Activated T-helper 1 cell treated with anti-CD3 and anti-CD28 coated beads, Interleukin-12 subunit alpha, Interleukin-12 subunit beta, Interleukin-2, Interleukin-4 antibody, amounts not matched to agents 30 ng/mL and 10 ng/mL and 1 ng/mL, durations not matched to agents 14 hours and 24 hours and 36 hours (primary cell): ENCODE results near the gene PLXNA3. TPM values are rescaled to one million over a fixed set of nuclear protein-coding genes. Genes with fewer than 3 reads are reported as not detected.

Experiments used
- DNase-seq: peaks from one replicate; pipeline ENCODE4 v3.0.0; 2021; ENCODE audit warnings: low spot score
- H3K27ac Mint-ChIP-seq: one replicate; pipeline ENCODE4 v1.8.0; 2021; ENCODE audit warnings: mild to moderate bottlenecking, mixed read lengths
- H3K27me3 Mint-ChIP-seq: one replicate; pipeline ENCODE4 v1.8.0; 2022; ENCODE audit warnings: mild to moderate bottlenecking, moderate library complexity, mixed read lengths; ENCODE audit not compliant: insufficient read depth
- H3K36me3 Mint-ChIP-seq: one replicate; pipeline ENCODE4 v1.8.0; 2021; ENCODE audit warnings: low read depth, mixed read lengths
- H3K4me1 Mint-ChIP-seq: one replicate; pipeline ENCODE4 v1.8.0; 2021; ENCODE audit warnings: low read depth, mixed read lengths
- H3K4me3 Mint-ChIP-seq: one replicate; pipeline ENCODE4 v1.8.0; 2021; ENCODE audit warnings: mild to moderate bottlenecking, moderate library complexity, mixed read lengths
- H3K9me3 Mint-ChIP-seq: one replicate; pipeline ENCODE4 v1.8.0; 2021; ENCODE audit warnings: mixed read lengths
- intact Hi-C: fragments of 100-400 bp; cut with micrococcal nuclease; formaldehyde crosslinking; loops from one replicate; pipeline ENCODE4 v1.15.1; 2024
- total RNA-seq: library from RNA; stranded (reverse); gene quantifications from 2 replicates; pipeline ENCODE4 v1.2.3, GENCODE V29; 2022

PLXNA3 gene
- total RNA-seq, 1 donor from 2014 or later: 45.4 TPM

DNA sequence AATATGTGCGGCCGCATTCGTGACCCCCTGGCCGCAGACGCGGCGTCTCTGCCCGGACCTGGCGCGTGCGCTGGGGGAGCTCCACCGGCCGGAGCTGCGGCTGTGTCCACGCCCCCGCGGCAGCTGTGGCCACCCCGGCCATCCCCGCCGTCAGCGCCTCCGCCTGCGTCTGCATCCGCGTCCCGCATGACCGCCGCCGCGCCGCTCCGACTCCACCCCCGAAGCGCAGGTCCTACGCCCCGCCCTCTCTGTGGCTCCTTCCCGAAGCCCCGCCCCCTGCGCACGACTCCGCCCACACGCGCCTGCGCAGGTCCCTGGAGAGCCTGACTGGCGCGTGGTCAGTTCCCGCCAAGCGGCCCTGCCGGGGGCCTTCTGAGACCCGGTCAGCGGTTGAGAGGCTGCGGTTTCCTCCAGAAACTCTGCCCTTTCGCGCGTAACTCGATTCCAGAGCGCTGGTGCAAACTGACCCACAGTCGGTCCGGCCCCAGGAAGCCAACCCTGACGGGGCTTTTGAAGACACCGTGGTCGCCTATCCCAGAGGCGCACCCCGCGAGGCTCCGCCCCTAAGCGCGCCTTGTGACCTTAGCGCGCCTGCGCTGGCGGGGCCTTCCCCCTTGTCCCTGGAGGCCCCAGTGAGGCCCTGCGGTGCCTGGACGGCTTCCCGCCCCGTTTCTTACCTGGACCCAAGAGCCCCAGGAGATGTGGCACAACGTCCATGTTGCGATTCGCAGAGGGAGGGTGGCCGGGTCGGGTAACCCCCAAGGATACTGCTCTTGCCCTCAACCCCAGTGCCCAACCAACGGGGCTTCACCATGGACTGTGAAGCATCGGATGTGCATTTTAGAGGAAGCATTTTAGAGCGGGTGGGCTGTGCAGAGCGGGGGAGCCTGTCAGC lies 20.9 kb downstream of the PLXNA3 start, which contains the start of gene LAGE3:
LAGE3 (minus strand) TSS at position 554 of the 895 bp plus-strand sequence; CDS start at position 188, 366 bp downstream.
- Mint-ChIP-seq H3K36me3 (peaks cover 10% of the 10 kb centered on the region), H3K27ac (peak within 1 kb of the TSS; percentile 91), H3K27me3 (no peaks in the 10 kb centered on the region), H3K4me3 (peak within 1 kb of the TSS; percentile 88), H3K9me3 (no peaks in the 10 kb centered on the region), H3K4me1 (peaks cover 23% of the 10 kb centered on the region)
- peak; percentile 93 for DNase-seq
- intact Hi-C loops: loop anchor here (1.0 to 5.0 kb wide), 9 partner anchors 11 to 552 kb away; partner anchors contain the start of genes ARHGAP4, FAM3A, FAM50A and G6PD

DNA sequence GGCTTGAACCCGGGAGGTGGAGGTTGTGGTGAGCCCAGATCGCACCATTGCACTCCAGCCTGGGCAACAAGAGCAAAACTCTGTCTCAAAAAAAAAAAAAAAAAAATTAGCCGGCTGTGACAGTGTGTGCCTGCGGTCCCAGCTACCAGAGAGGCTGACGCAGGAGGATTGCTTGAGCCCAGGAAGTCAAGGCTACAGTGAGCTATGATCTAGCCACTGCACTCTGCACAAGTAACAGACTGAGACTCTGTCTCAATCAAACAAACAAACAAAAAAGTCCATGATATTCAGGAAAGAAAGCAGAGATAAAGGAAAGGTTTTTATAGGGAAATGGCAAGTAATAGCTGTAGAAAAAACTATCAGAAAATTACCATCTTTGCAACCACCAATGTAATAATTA lies 23.1 kb downstream of the PLXNA3 start:
- Mint-ChIP-seq H3K27ac (no peak overlapping the region), H3K4me3 (no peak overlapping the region), H3K36me3 (peaks cover 6% of the 10 kb centered on the region), H3K4me1 (peaks cover 17% of the 10 kb centered on the region), H3K27me3 (no peaks in the 10 kb centered on the region), H3K9me3 (no peaks in the 10 kb centered on the region)
- intact Hi-C loops: no loop called here
- DNase-seq: no peak

DNA sequence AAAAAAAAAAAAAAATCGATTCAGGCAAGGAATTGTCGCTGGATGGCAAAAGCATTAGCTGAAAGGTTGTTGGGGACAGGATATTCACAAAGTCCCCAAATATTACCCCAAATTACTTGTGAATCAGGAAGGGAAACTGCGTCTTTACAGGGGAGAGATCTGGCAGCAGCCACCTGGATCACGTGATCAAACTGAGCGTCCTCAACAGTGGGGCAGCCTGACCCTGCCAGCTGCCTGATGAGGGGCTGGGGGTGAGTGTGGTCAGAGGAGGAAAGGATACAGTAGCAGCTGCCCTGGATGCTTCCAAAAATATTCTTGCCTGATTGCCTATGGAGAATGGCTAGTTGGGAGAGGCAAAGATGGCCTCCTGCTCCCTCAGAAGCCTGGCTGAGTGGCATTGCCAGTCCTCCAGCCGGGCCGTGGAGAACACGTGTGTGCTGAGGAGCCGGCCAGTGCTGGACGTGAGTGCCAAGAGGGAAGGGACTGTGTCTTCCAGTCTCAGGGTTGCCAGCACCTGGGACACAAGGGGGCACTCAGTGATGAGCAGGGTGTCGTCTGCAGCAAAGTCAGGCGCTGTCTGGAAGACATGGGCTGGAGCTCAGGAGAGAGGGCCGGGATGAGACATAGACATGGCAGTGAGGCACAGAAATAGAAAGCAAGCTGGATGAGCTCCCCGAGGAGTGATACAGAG lies 24.0 kb downstream of the PLXNA3 start:
- Mint-ChIP-seq H3K9me3 (no peaks in the 10 kb centered on the region), H3K27ac (peak overlapping the region; percentile 72), H3K27me3 (no peaks in the 10 kb centered on the region), H3K36me3 (peaks cover 6% of the 10 kb centered on the region), H3K4me1 (peaks cover 17% of the 10 kb centered on the region), H3K4me3 (peak overlapping the region; percentile 45)
- intact Hi-C loops: no loop called here
- DNase-seq: no peak

DNA sequence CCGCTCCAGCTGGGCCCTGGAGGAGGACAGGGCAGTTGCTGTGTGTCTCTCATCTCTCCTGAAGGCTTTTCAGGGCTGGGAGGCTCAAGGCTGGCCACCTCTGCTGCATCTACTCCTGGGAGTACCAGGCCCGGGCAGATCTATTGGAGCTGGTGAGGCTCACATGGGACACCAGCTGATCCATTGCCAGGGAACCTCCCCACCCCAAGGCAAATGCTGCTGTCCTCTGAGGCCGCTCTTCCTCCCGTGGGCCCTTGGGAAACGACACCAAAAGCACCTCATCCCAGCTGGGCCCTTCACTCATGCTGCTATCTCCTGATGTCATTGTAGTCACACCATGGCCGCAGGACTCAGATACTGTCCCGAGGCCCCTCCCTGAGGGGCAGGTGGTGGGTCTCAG lies 24.7 kb downstream of the PLXNA3 start:
- DNase-seq: no peak
- Mint-ChIP-seq H3K4me3 (no peak overlapping the region), H3K36me3 (peaks cover 7% of the 10 kb centered on the region), H3K27ac (no peak overlapping the region), H3K9me3 (no peaks in the 10 kb centered on the region), H3K27me3 (no peaks in the 10 kb centered on the region), H3K4me1 (peaks cover 11% of the 10 kb centered on the region)
- intact Hi-C loops: no loop called here

DNA sequence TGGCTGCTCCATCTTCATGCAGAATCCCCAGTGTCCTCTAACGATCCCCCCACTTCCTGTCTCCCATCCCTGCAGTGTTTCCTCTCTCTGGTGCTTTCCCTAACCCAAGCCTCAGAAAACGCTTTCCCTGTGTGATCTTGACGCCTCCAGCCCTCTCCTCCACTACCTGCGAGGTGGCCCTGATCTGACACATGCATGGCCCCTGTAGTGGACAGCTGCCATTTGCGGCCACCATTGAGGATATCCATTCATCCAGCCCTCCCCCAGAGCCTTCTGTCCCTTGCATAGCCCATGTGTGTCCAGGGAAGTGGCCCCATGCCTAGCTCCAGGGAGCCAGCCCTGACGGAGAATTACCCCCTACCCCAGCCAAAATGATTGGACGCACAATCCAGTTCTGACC lies 25.2 kb downstream of the PLXNA3 start:
- no peak for DNase-seq
- Mint-ChIP-seq H3K4me1 (peaks cover 11% of the 10 kb centered on the region), H3K27me3 (no peaks in the 10 kb centered on the region), H3K9me3 (no peaks in the 10 kb centered on the region), H3K4me3 (peak overlapping the region; percentile 7), H3K27ac (no peak overlapping the region), H3K36me3 (peaks cover 11% of the 10 kb centered on the region)
- intact Hi-C loops: no loop called here

DNA sequence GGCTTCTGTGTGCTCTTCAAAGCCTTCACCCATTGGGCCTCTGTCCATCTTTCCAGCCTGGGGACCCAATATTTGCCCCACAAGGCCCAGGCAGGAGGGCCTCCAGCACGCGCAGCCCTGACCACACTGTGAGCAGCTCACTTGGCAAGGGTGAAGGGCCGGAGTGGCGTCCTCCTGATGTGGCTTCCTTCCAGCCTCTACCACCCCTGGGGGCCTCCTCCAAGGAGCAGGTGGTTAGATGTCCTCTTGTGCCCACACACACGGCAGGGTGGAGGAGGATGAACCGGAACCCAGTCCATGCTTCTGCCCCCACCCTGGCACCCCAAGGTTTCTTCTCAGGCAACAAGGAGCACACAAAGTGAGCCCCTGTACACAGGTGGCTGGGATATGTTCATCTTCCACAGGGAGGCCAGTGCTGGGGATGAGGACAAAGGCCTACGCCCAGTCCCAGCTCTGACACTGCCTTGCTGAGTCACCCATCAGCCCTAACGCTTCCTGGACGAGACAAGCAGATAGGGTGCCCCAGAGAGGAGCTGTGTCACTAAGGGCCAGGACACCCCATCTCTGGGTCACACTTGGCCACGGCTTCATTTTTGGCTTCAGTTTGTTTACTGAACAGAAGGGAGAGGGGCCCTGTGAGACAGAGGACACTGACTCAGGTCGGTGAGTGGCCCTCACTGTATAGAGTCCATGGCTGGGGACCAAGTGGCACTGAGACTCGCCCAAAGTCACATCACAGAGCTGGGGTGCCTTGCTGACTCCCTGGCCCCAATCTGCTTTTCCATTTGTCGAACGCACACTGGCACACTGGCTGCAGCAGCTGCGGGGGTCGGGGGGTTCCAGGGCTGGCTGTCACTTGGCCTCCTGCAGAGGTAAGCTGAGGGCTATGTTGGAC lies 26.4 kb downstream of the PLXNA3 start:
- Mint-ChIP-seq H3K27ac (no peak overlapping the region), H3K27me3 (no peaks in the 10 kb centered on the region), H3K4me1 (peaks cover 13% of the 10 kb centered on the region), H3K9me3 (no peaks in the 10 kb centered on the region), H3K4me3 (peak overlapping the region; percentile 74), H3K36me3 (peaks cover 11% of the 10 kb centered on the region)
- DNase-seq: no peak
- intact Hi-C loops: no loop called here

DNA sequence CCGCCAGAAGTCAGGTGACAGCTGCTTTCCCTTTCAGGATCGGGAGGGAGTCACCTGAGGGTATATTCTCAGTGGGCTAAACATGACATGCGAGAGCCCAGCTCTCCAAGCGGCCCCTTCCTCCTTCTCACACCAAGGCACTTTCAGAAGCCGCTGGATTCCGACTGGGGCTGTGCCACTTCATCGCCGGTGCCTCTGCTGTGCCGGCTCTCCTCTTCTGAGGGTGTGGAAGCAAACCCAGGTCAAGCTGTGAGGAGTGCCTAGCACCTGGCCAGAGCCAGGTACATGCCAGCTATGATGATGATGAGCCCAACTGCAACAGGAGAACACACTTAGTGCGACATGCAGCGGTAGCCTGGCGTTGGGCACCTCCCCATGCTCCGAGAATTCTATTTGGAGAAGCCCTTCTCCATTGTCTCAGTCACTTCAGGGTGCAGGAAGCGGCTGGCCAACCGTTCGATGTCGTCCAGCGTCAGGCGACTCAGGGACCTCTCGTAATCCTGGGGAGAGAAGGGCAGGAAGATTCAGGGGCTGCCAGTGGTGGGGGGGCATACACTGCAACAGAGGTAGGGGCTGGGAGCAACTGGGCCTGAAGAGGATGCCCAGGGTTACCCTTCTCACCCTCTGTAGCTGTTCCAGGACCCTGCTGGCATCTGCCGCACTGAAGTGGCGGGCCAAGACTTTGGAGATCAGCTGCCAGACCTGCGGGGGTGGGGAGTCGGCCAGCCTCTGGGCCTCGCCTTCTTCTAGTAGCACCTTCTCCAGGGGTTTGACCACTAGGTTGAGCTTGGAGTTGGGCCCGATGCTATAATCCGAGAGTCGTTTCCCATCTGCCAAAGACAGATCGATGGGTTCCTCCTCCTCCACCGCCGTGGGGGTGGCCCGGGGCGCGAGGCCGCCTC lies 27.3 kb downstream of the PLXNA3 start:
- intact Hi-C loops: no loop called here
- Mint-ChIP-seq H3K9me3 (no peaks in the 10 kb centered on the region), H3K4me1 (peaks cover 14% of the 10 kb centered on the region), H3K27ac (peak overlapping the region; percentile 44), H3K36me3 (peaks cover 11% of the 10 kb centered on the region), H3K27me3 (no peaks in the 10 kb centered on the region), H3K4me3 (peak overlapping the region; percentile 74)
- DNase-seq: no peak

DNA sequence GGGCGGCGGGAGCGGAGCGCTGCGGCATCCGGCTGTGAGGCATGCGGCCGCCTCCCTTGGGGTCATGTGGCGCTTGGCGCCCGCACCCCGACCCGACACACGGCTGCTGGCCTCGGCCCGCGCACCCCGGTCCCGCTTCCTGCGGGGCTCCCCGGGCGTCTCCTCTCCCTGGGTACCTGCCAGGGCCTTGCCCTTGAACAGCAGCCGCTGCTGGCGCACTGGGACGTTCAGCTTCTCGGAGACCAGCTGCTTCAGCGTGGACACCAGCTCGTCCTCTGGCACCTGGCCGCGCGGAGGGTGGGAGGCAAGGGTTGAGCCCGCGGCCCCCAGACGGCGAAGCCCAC lies 27.9 kb downstream of the PLXNA3 start:
- intact Hi-C loops: no loop called here

DNA sequence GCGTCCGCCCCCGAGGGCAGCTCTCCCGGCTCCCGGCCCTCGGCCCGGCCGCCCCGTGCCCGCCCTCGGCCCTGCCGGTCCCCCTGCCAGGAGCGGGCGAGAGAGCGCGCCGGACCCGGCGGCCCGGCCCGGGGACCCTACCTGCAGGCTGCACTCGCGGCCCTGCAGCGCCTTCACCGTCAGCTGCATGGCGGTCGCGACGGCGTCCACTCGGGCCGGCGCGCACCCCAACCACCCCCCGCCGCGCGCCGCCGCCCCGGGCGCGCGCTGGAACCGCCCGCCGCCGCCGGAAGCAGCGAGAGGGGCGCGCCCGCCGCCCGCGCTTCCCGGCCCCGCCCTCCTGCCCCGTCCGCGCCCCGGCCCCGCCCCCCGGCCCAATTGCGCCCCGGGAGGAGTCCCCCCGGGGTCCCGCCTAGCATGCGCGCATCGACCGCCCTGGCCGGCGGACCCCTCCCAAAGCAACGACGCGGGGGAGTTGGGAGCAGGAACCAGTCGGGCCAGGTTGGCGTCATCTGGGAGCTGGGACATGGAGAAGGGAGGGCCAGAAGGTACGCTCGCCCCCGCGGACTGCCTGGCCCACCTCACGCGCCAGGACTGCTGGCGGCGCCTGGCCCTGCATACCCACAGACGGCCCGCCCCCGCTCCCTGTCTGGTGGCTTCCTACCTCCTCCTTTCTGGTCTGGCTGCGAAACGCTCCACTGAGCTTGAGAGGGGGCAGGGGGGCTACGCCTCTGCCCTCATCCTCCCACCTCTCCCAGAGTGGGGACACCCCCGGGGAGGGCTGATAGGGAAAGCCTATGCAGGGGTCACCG lies 28.5 kb downstream of the PLXNA3 start, which contains the start of gene UBL4A:
UBL4A (minus strand) TSS at position 220 of the 812 bp plus-strand sequence; CDS start at position 189, 31 bp downstream.
- Mint-ChIP-seq H3K27me3 (no peaks in the 10 kb centered on the region), H3K4me3 (peak within 1 kb of the TSS; percentile 85), H3K27ac (peak within 1 kb of the TSS; percentile 68), H3K9me3 (no peaks in the 10 kb centered on the region), H3K36me3 (peaks cover 11% of the 10 kb centered on the region), H3K4me1 (peaks cover 14% of the 10 kb centered on the region)
- intact Hi-C loops: no loop called here
- DNase-seq: peak; percentile 46

More for the DNA sequence above, 27.9 kb downstream of the PLXNA3 start:
- H3K4me1 Mint-ChIP-seq: peaks cover 14% of the 10 kb centered on the region
- no peak overlapping the region for H3K4me3 Mint-ChIP-seq
- peak; percentile 28 for DNase-seq
- no peaks in the 10 kb centered on the region for H3K9me3 Mint-ChIP-seq
- no peak overlapping the region for H3K27ac Mint-ChIP-seq
- peaks cover 11% of the 10 kb centered on the region for H3K36me3 Mint-ChIP-seq
- H3K27me3 Mint-ChIP-seq: no peaks in the 10 kb centered on the region

DNA sequence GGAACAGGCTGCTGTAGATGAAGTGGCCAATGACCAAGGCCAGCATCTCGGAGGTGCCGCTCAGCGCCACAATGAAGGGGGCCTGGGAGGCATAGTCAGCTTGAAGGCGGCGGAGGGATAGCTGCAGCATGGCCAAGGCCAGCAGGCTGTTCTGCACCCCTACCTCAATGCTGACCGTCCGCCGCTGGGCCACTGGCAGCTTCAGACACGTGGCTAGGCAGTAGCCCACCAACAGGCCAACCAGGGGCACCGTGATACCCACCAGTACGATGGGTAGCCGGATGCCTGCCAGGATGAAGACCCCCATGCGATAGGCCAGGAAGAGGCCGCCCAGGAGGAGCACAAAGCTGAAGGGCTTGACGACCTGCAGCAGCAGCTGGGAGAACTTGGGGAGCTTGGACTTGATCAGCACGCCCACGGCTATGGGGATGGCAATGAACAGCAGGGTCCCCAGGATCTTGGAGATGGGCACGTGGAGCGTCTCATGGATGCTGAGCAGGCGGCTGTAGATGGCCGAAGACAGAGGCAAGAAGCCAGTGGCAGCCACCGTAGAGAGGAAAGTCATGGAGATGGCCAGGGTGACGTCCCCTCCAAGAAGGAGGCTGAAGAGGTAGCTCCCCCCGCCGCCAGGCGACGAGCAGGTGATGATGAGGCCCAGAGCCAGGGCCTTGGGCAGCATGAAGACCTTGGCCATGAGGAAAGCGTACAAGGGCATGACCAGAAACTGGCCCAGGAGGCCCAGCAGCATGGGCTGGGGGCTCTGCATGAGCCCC lies 29.6 kb downstream of the PLXNA3 start:
- H3K36me3 Mint-ChIP-seq: peaks cover 11% of the 10 kb centered on the region
- H3K4me1 Mint-ChIP-seq: peaks cover 14% of the 10 kb centered on the region
- H3K27me3 Mint-ChIP-seq: no peaks in the 10 kb centered on the region
- intact Hi-C loops: no loop called here
- no peak overlapping the region for H3K27ac Mint-ChIP-seq
- peak overlapping the region; percentile 30 for H3K4me3 Mint-ChIP-seq
- DNase-seq: no peak
- no peaks in the 10 kb centered on the region for H3K9me3 Mint-ChIP-seq
